Heart right ventricle (tissue), 16 donors: ENCODE measurements around the gene MAG. TPM values are rescaled to one million over a fixed set of nuclear protein-coding genes. Genes with fewer than 3 reads are reported as not detected.

Experiments used
- ATAC-seq, 8 donors: fragments of 200-7000 bp; cut with Tn5 transposase; one replicate each; pipeline ENCODE4 v1.9.1; 2020; ENCODE audit warnings: mild to moderate bottlenecking in 8 of 8, moderate library complexity in 8 of 8, moderate number of reproducible peaks in 1 of 8
- DNase-seq, 2 donors: peaks; one replicate each; pipeline ENCODE4 v3.0.0-alpha.2; 2020
- H3K27ac ChIP-seq, 10 donors: fragments of 200-600 bp; sonication (generic) in 2 of 10; one replicate each; pipeline versions ENCODE4 v1.5.0 to v1.8.0; 2020 to 2022; ENCODE audit warnings: mild to moderate bottlenecking in 3 of 10
- H3K27me3 ChIP-seq, 7 donors: fragments of 200-600 bp; one replicate each; pipeline ENCODE4 v1.8.0; 2021 to 2022; ENCODE audit warnings: mild to moderate bottlenecking in 2 of 7
- H3K36me3 ChIP-seq, 9 donors: fragments of 200-600 bp; sonication (generic) in 1 of 9; one replicate each; pipeline versions ENCODE4 v1.5.0 to v1.8.0; 2020 to 2022; ENCODE audit warnings: mild to moderate bottlenecking in 2 of 9
- H3K4me1 ChIP-seq, 9 donors: fragments of 200-600 bp; sonication (generic) in 1 of 9; one replicate each; pipeline versions ENCODE4 v1.5.0 to v1.8.0; 2020 to 2022; ENCODE audit warnings: mild to moderate bottlenecking in 4 of 9
- H3K4me3 ChIP-seq, 10 donors: fragments of 200-600 bp; sonication (generic) in 2 of 10; one replicate each; pipeline versions ENCODE4 v1.5.0 to v1.8.0; 2020 to 2022; ENCODE audit warnings: mild to moderate bottlenecking in 7 of 10, moderate library complexity in 2 of 10
- H3K9me3 ChIP-seq, 11 donors: fragments of 200-600 bp in 10 of 11; sonication (generic) in 2 of 11; one replicate each; pipeline versions ENCODE4 v1.5.0 to v1.8.0; 2013 to 2022; ENCODE audit warnings: mild to moderate bottlenecking in 2 of 11, control low read depth in 1 of 11, moderate library complexity in 1 of 11
- WGBS, 2 donors: extraction: QIAGEN DNeasy Blood & Tissue Kit; methylation state at CpG; one replicate each; pipeline ENCODE4 v1.1.7; 2013; ENCODE audit warnings: inconsistent platforms in 1 of 2; 5-methylcytosine and 5-hydroxymethylcytosine counted together
- intact Hi-C, 10 donors: fragments of 100-400 bp; cut with DNase I; formaldehyde crosslinking; loops; one replicate each; pipeline versions ENCODE4 v1.11.1 to v1.14.2; 2022
- polyA plus RNA-seq, 2 donors: library from polyadenylated mRNA; stranded (reverse); fragments of 200-250 nt; gene quantifications; one replicate each; pipeline ENCODE4 v1.2.3, GENCODE V29; 2013
- total RNA-seq, 10 donors: library from RNA; stranded (reverse); fragmentation: NEBNext Ultra II Directional in 3 of 10; extraction: Animal tissue kit (Norgen Biotek cat#: 25700) in 3 of 10; gene quantifications; one replicate each; pipeline versions ENCODE4 v1.2.1 to v1.2.4, GENCODE V29; 2021 to 2023
- TF ChIP-seq, protein P1 (sequence below), 9 donors: fragments of 200-600 bp; sonication (generic) in 2 of 9; IDR thresholded peaks; one replicate each; pipeline versions ENCODE4 v1.5.0 to v1.8.0; 2021 to 2022; ENCODE audit warnings: antibody characterized with exemption in 9 of 9, mild to moderate bottlenecking in 5 of 9, moderate library complexity in 1 of 9
- donor health status: Arrhythmogenic right ventricular cardiomyopathy.
- donor health status: ischemic (EF 13 %, LVEDD 7.1; RV severe dilation, severe dysfunction).
- donor health status: healthy with polysubstance abuse.
- donor health status: DM: no; HTN: yes; CAD: no.
- donor health status: DM: no; HTN: no; CAD: no.
- donor health status: ischemic (EF 25% LVEDD 6.9; RV normal size, moderate dysfunction).
- donor health status: ischemic (EF 25% LVEDD 5.7; RV mildly dilated, moderate dysfunction).
- donor health status: healthy.
- donor health status: DM: yes; HTN: yes; CAD: no.
- donor health status: Ischemic cardiomyopathy.
- donor health status: ischemic (EF 35%, LVEDD 5.7; RV mildly dilated, moderate dysfunction).
- donor health status: nonischemic (EF 11% LVEDD 7.7; RV severe dilation, severe dysfunction).
- donor health status: DM: yes; HTN: yes; CAD: no.
- donor health status: PGD.
- donor health status: ischemic (EF 29% LVEDD 5.4; RV normal size, mild dysfunction).
- donor health status: nonischemic (EF 23%, LVEDD 6.1; RV moderate dilation, normal function).

The MAG gene
- total and polyA plus RNA-seq, 12 donors, result 0.04 to 0.39 TPM; not detected in 10

DNA sequence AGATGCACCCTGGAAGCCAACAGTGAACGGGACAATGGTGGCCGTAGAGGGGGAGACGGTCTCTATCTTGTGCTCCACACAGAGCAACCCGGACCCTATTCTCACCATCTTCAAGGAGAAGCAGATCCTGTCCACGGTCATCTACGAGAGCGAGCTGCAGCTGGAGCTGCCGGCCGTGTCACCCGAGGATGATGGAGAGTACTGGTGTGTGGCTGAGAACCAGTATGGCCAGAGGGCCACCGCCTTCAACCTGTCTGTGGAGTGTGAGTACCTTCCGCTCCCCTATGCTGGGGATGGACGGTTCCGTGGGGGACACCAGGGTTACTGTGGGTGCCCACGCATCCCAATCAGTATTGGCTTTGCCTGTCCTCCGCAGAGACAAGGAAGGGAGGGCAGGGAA, 10.5 kb downstream of the MAG start:
- H3K27me3 ChIP-seq, result peaks cover 0 to 41% (median 24%) of the 10 kb centered on the region in 7 donors
- H3K36me3 ChIP-seq, result no peaks in the 10 kb centered on the region
- TF ChIP-seq, protein P1, sequence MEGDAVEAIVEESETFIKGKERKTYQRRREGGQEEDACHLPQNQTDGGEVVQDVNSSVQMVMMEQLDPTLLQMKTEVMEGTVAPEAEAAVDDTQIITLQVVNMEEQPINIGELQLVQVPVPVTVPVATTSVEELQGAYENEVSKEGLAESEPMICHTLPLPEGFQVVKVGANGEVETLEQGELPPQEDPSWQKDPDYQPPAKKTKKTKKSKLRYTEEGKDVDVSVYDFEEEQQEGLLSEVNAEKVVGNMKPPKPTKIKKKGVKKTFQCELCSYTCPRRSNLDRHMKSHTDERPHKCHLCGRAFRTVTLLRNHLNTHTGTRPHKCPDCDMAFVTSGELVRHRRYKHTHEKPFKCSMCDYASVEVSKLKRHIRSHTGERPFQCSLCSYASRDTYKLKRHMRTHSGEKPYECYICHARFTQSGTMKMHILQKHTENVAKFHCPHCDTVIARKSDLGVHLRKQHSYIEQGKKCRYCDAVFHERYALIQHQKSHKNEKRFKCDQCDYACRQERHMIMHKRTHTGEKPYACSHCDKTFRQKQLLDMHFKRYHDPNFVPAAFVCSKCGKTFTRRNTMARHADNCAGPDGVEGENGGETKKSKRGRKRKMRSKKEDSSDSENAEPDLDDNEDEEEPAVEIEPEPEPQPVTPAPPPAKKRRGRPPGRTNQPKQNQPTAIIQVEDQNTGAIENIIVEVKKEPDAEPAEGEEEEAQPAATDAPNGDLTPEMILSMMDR (IDR thresholded peaks at IDR 0.05), result no peak
- WGBS, 2 donors, result 79 to 82% methylated on average over 16 of the region's 16 CpGs
- no peak for DNase-seq
- no peaks in the 10 kb centered on the region for H3K9me3 ChIP-seq
- intact Hi-C loops, result no loop called here
- H3K27ac ChIP-seq, result no peak overlapping the region
- no peak for ATAC-seq
- peaks cover 0 to 6% (median 0%) of the 10 kb centered on the region in 9 donors for H3K4me1 ChIP-seq
- no peak overlapping the region for H3K4me3 ChIP-seq

DNA sequence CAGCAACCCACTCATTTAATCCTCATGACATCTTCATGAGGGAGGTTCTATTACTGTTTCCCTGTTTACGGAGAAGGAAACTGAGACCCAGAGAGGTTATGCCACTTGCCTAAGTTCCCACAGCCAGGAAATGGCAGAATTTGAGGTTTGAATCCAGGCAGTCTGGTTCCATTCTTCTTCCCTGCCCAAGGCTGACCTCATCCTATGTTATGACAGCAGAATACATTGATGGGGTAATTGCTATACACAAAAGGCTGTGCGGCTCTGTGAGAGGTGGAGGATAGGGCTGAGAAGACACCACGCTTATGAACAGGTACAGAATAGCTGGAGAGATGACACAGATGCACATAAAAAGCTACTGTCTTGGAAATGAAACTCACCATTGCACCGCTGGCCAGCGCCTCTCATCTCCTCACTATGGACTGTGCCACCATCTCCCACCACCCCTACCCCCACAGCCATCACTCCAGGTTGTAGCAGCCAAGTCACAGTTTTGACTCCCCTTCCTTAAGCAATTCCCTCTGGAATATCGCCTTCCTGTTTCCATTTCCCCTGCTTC, 11.5 kb downstream of the MAG start:
- TF ChIP-seq, protein P1 (IDR thresholded peaks at IDR 0.05), result no peak
- no peak overlapping the region for H3K4me3 ChIP-seq
- peaks cover 0 to 9% (median 0%) of the 10 kb centered on the region in 9 donors for H3K4me1 ChIP-seq
- no peak for DNase-seq
- H3K9me3 ChIP-seq, result no peaks in the 10 kb centered on the region
- peaks cover 0 to 36% (median 20%) of the 10 kb centered on the region in 7 donors for H3K27me3 ChIP-seq
- H3K36me3 ChIP-seq, result no peaks in the 10 kb centered on the region
- WGBS, 2 donors, result 71 to 77% methylated on average over 6 of the region's 6 CpGs
- ATAC-seq, result no peak
- intact Hi-C loops, result no loop called here
- no peak overlapping the region for H3K27ac ChIP-seq

DNA sequence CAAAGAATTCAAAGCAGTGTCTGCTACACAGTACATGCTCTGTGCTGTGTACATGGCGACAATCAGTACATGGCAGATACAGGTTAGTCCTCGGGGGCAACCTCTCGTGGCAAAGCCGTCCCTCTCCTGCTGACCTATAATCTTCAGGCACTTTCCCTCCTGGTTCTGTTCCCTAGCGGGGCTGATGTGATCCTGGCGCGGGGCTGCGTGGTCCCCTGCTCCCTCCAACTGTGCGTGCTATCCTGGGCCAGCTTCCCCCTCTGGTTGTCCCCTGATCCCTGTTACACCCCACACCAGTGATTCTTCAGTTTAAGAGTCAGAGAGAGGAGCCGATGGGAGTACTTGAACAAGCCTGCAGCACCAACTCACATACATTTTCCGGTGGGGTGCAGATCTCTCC, 12.1 kb downstream of the MAG start:
- no peak for DNase-seq
- TF ChIP-seq, protein P1 (IDR thresholded peaks at IDR 0.05), result no peak
- no peak overlapping the region for H3K27ac ChIP-seq
- H3K36me3 ChIP-seq, result no peaks in the 10 kb centered on the region
- intact Hi-C loops, result no loop called here
- no peak for ATAC-seq
- 70 to 74% methylated on average over 11 of the region's 11 CpGs for WGBS, 2 donors
- peaks cover 0 to 30% (median 19%) of the 10 kb centered on the region in 7 donors for H3K27me3 ChIP-seq
- H3K4me1 ChIP-seq, result peaks cover 0 to 9% (median 0%) of the 10 kb centered on the region in 9 donors
- H3K9me3 ChIP-seq, result no peaks in the 10 kb centered on the region
- H3K4me3 ChIP-seq, result no peak overlapping the region

DNA sequence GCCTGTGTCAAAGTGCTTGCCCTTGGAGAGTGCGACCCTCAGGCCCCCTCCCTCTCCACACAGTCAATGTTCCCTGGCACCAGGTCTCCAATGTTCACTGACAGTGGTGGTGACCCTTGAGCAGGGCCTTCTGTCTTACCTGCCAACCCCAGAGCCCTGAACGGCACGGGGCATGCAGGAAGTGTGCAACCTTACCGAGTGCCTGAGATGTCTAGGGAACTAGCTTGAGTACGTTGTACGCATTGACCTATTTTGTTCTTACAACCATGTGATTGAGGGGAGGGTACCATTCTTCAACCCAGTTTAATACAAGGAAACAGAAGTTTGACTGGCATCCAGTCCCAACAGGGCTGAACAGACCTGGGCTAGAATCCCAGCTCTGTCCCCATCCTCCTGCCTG, 13.2 kb downstream of the MAG start:
- TF ChIP-seq, protein P1 (IDR thresholded peaks at IDR 0.05), result no peak
- DNase-seq, result no peak
- ATAC-seq, result no peak
- peaks cover 0 to 20% (median 9%) of the 10 kb centered on the region in 7 donors for H3K27me3 ChIP-seq
- 90 to 95% methylated on average over 6 of the region's 6 CpGs for WGBS, 2 donors
- no peaks in the 10 kb centered on the region for H3K9me3 ChIP-seq
- no peak overlapping the region for H3K4me3 ChIP-seq
- H3K27ac ChIP-seq, result no peak overlapping the region
- no peaks in the 10 kb centered on the region for H3K36me3 ChIP-seq
- intact Hi-C loops, result no loop called here
- H3K4me1 ChIP-seq, result peaks cover 0 to 14% (median 0%) of the 10 kb centered on the region in 9 donors
